Measurements from ENCODE around the gene BTN1A1.

The BTN1A1 gene

DNA sequence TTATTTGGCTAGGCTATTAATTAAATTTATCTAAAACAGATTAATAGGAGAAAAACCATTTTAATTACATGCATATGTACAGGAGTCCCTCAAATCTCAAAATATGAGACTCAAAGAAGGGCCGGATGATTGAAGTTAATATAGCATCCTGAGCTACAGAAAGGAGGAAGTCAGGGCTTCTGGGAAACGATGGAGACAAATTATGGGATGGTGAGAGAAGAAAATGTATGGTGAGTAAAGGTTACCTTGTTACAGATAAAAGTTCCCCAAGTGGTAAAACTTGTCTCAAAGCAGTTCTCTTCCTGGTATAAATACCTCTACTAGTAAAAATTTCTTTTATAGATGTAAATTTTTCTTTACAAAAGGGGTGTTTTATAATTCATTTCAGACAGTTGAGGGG, 15.9 kb upstream of the BTN1A1 start:
- Mint-ChIP-seq H3K4me1 (ENCODE audit: low read depth) (peaks cover 8% of the 10 kb centered on the region), H3K27ac (no peak overlapping the region), H3K27me3 (ENCODE audit: low read depth) (peaks cover 3% of the 10 kb centered on the region), H3K36me3 (ENCODE audit: low read depth) (no peaks in the 10 kb centered on the region), H3K4me3 (no peak overlapping the region), H3K9me3 (peaks cover 11% of the 10 kb centered on the region)
- no peak for DNase-seq (ENCODE audit: low spot score)

- no peak for DNase-seq (ENCODE audit: low spot score)
- peaks cover 3% of the 10 kb centered on the region for H3K27me3 Mint-ChIP-seq (ENCODE audit: low read depth)
- H3K4me1 Mint-ChIP-seq (ENCODE audit: low read depth) = peaks cover 8% of the 10 kb centered on the region
- H3K36me3 Mint-ChIP-seq (ENCODE audit: low read depth) = peaks cover 3% of the 10 kb centered on the region
- H3K9me3 Mint-ChIP-seq = peaks cover 11% of the 10 kb centered on the region
- no peak overlapping the region for H3K4me3 Mint-ChIP-seq
- no peak overlapping the region for H3K27ac Mint-ChIP-seq
Observed at GRCh38 chr6:26485112-26485780, 14.9 kb upstream of the BTN1A1 start.

DNA sequence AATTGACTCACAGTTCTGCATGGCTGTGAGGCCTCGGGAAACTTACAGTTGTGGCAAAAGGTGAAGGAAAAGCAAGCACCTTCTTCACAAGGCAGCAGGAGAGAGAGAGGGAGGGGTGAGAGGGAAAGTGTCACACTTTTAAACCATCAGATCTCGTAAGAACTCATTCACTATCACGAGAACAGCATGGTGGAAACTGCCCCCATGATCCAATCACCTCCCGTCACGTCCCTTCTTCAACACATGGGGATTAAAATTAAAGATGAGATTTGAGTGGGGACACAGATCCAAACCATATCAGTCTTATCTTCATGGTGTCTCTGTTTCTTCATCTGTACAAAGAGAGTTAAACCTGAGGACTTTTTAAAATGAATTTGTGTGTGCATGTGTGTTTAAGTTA, 13.7 kb upstream of the BTN1A1 start:
- Mint-ChIP-seq H3K4me1 (ENCODE audit: low read depth) (peaks cover 3% of the 10 kb centered on the region), H3K4me3 (no peak overlapping the region), H3K27me3 (ENCODE audit: low read depth) (peaks cover 3% of the 10 kb centered on the region), H3K27ac (no peak overlapping the region), H3K9me3 (peaks cover 11% of the 10 kb centered on the region), H3K36me3 (ENCODE audit: low read depth) (peaks cover 3% of the 10 kb centered on the region)
- DNase-seq (ENCODE audit: low spot score) = no peak

DNA sequence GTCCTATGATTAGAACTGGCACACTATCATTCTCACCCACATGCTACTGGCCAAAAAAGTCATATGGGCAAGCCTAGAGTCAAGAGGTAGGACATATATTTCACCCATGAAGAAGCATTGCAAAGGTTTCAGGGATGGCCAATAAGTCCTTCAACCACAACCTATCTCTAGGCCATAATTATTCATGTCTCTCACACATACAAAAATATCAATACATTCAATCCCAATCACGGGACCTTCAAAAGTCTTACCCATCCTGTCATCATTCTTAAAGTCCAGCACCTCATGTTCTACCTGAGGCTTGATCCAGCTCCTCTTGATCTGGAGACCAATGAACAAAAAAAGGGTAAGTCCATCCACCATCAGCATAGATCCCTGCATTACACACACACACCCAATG, 12.6 kb upstream of the BTN1A1 start:
- H3K27me3 Mint-ChIP-seq (ENCODE audit: low read depth) = peaks cover 3% of the 10 kb centered on the region
- no peak overlapping the region for H3K4me3 Mint-ChIP-seq
- no peak overlapping the region for H3K27ac Mint-ChIP-seq
- peaks cover 4% of the 10 kb centered on the region for H3K4me1 Mint-ChIP-seq (ENCODE audit: low read depth)
- no peak for DNase-seq (ENCODE audit: low spot score)
- peaks cover 3% of the 10 kb centered on the region for H3K36me3 Mint-ChIP-seq (ENCODE audit: low read depth)
- H3K9me3 Mint-ChIP-seq = peaks cover 11% of the 10 kb centered on the region

- peaks cover 3% of the 10 kb centered on the region for H3K36me3 Mint-ChIP-seq (ENCODE audit: low read depth)
- DNase-seq (ENCODE audit: low spot score) = no peak
- H3K27ac Mint-ChIP-seq = no peak overlapping the region
Observed at GRCh38 chr6:26489996-26490964, 9.8 kb upstream of the BTN1A1 start.

GRCh38 chr6:26491604-26492003, 8.5 kb upstream of the BTN1A1 start:
- no peak overlapping the region for H3K4me3 Mint-ChIP-seq
- H3K27ac Mint-ChIP-seq = no peak overlapping the region
- peaks cover 3% of the 10 kb centered on the region for H3K36me3 Mint-ChIP-seq (ENCODE audit: low read depth)
- peaks cover 24% of the 10 kb centered on the region for H3K4me1 Mint-ChIP-seq (ENCODE audit: low read depth)
- H3K9me3 Mint-ChIP-seq = peaks cover 11% of the 10 kb centered on the region
- H3K27me3 Mint-ChIP-seq (ENCODE audit: low read depth) = peaks cover 13% of the 10 kb centered on the region
- no peak for DNase-seq (ENCODE audit: low spot score)

More at GRCh38 chr6:26489996-26490964, 9.8 kb upstream of the BTN1A1 start:
- H3K4me1 Mint-ChIP-seq (ENCODE audit: low read depth) = peaks cover 24% of the 10 kb centered on the region
- peaks cover 6% of the 10 kb centered on the region for H3K27me3 Mint-ChIP-seq (ENCODE audit: low read depth)
- peaks cover 11% of the 10 kb centered on the region for H3K9me3 Mint-ChIP-seq
- H3K4me3 Mint-ChIP-seq = no peak overlapping the region

- Mint-ChIP-seq H3K27me3 (ENCODE audit: low read depth) (peaks cover 13% of the 10 kb centered on the region), H3K27ac (no peak overlapping the region), H3K36me3 (ENCODE audit: low read depth) (peaks cover 3% of the 10 kb centered on the region), H3K9me3 (no peaks in the 10 kb centered on the region), H3K4me3 (no peak overlapping the region), H3K4me1 (ENCODE audit: low read depth) (peaks cover 29% of the 10 kb centered on the region)
- DNase-seq (ENCODE audit: low spot score) = no peak
Observed at GRCh38 chr6:26493258-26493657, 6.8 kb upstream of the BTN1A1 start.

- peak overlapping the region; percentile 35 for H3K4me3 Mint-ChIP-seq
- no peaks in the 10 kb centered on the region for H3K9me3 Mint-ChIP-seq
- H3K27me3 Mint-ChIP-seq (ENCODE audit: low read depth) = peaks cover 13% of the 10 kb centered on the region
- no peak overlapping the region for H3K27ac Mint-ChIP-seq
- H3K4me1 Mint-ChIP-seq (ENCODE audit: low read depth) = peaks cover 29% of the 10 kb centered on the region
- DNase-seq (ENCODE audit: low spot score) = no peak
- peaks cover 3% of the 10 kb centered on the region for H3K36me3 Mint-ChIP-seq (ENCODE audit: low read depth)
Observed at GRCh38 chr6:26494117-26494516, 6.0 kb upstream of the BTN1A1 start.

GRCh38 chr6:26495281-26495680, 4.8 kb upstream of the BTN1A1 start:
- peaks cover 27% of the 10 kb centered on the region for H3K4me1 Mint-ChIP-seq (ENCODE audit: low read depth)
- no peaks in the 10 kb centered on the region for H3K36me3 Mint-ChIP-seq (ENCODE audit: low read depth)
- H3K27me3 Mint-ChIP-seq (ENCODE audit: low read depth) = peaks cover 17% of the 10 kb centered on the region
- DNase-seq (ENCODE audit: low spot score) = no peak
- H3K9me3 Mint-ChIP-seq = no peaks in the 10 kb centered on the region
- no peak overlapping the region for H3K27ac Mint-ChIP-seq
- no peak overlapping the region for H3K4me3 Mint-ChIP-seq

GRCh38 chr6:26497610-26498009, 2.5 kb upstream of the BTN1A1 start:
- Mint-ChIP-seq H3K36me3 (ENCODE audit: low read depth) (no peaks in the 10 kb centered on the region), H3K9me3 (no peaks in the 10 kb centered on the region), H3K4me3 (no peak overlapping the region), H3K27me3 (ENCODE audit: low read depth) (peaks cover 38% of the 10 kb centered on the region), H3K27ac (no peak overlapping the region), H3K4me1 (ENCODE audit: low read depth) (peaks cover 37% of the 10 kb centered on the region)
- DNase-seq (ENCODE audit: low spot score) = no peak

DNA sequence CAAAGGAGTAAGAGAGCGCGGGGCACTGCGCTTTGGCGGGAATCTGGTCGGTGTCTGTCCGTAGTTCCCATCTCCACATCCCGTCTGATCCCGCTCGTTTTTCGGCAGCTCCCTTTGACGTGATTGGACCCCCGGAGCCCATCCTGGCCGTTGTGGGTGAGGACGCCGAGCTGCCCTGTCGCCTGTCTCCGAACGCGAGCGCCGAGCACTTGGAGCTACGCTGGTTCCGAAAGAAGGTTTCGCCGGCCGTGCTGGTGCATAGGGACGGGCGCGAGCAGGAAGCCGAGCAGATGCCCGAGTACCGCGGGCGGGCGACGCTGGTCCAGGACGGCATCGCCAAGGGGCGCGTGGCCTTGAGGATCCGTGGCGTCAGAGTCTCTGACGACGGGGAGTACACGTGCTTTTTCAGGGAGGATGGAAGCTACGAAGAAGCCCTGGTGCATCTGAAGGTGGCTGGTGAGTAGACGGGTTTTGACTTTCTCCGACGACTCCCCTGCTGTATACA, 1.4 kb downstream of the BTN1A1 start:
- Mint-ChIP-seq H3K4me1 (ENCODE audit: low read depth) (peaks cover 17% of the 10 kb centered on the region), H3K9me3 (no peaks in the 10 kb centered on the region), H3K36me3 (ENCODE audit: low read depth) (no peaks in the 10 kb centered on the region), H3K27me3 (ENCODE audit: low read depth) (peaks cover 51% of the 10 kb centered on the region), H3K4me3 (peak overlapping the region; percentile 79), H3K27ac (no peak overlapping the region)
- peak; percentile 25 for DNase-seq (ENCODE audit: low spot score)

DNA sequence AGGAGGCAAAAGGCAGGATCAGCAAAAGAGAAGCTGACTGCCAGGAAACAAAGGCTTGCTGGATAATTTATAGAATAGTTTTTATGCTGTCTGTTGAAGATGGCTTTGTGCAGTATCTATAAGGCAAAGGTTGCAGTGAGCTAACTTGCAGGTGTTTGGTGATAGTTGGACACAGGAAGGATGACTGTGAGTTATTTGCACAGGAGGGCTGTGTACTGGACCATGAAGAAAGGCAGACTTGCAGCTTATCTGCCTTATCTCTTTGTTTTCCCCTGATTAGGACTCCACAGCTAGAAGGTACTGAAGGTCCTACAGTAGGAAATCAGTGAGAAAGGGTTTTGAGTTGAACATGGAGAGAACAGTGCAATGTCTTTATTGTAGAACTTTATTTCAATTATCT, 2.1 kb downstream of the BTN1A1 start:
- Mint-ChIP-seq H3K4me3 (peak overlapping the region; percentile 79), H3K36me3 (ENCODE audit: low read depth) (no peaks in the 10 kb centered on the region), H3K4me1 (ENCODE audit: low read depth) (peaks cover 17% of the 10 kb centered on the region), H3K9me3 (no peaks in the 10 kb centered on the region), H3K27ac (no peak overlapping the region), H3K27me3 (ENCODE audit: low read depth) (peaks cover 51% of the 10 kb centered on the region)
- no peak for DNase-seq (ENCODE audit: low spot score)

GRCh38 chr6:26502626-26503025, 2.5 kb downstream of the BTN1A1 start:
- Mint-ChIP-seq H3K27ac (no peak overlapping the region), H3K4me1 (ENCODE audit: low read depth) (peaks cover 12% of the 10 kb centered on the region), H3K4me3 (no peak overlapping the region), H3K36me3 (ENCODE audit: low read depth) (no peaks in the 10 kb centered on the region), H3K27me3 (ENCODE audit: low read depth) (peaks cover 49% of the 10 kb centered on the region), H3K9me3 (no peaks in the 10 kb centered on the region)
- DNase-seq (ENCODE audit: low spot score) = no peak

DNA sequence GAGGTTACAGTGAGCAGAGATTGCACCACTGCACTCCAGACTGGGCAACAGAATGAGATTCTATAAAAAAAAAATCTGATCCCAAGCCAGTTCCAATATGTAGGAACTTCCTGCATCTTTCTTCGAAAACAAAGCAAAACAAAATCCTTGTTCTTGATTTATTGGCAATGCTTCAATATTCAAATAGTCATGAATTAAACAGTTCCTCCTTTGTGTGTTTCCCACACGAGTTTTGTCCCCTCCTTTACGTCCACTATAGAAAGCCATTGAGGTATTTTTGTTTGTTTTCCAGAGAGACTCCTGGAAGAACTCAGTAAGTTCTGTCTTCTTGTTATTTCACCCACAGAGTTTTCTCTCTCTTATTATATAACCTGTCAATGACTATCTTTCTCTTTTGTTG, 7.6 kb downstream of the BTN1A1 start:
- no peak for DNase-seq (ENCODE audit: low spot score)
- no peaks in the 10 kb centered on the region for H3K36me3 Mint-ChIP-seq (ENCODE audit: low read depth)

More for the DNA sequence above, 7.6 kb downstream of the BTN1A1 start:
- Mint-ChIP-seq H3K27me3 (ENCODE audit: low read depth) (peaks cover 36% of the 10 kb centered on the region), H3K4me1 (ENCODE audit: low read depth) (no peaks in the 10 kb centered on the region), H3K27ac (no peak overlapping the region), H3K9me3 (no peaks in the 10 kb centered on the region), H3K4me3 (no peak overlapping the region)
